ENCODE measurements around the gene ATP2B2.

ATP2B2 gene

DNA sequence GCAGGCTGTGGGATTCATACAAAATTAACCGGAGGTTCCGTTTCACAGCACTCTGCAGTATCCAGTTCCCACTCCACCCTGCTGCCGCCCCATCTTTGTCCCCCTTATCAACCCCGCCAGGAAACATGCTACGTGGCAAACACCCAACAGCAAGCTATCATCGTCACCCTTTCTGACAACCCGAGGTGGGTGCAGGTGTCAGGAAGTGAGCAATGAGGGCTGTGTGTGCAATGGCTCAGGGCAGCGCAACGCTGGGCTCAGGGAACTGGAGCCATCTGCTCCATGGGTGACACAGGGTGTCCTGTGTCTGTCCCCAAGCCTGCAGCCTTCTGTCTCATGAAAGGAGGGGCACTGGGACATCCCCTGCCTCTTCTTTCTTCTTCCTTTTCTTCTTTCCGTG, 60.9 kb downstream of the ATP2B2 start:
- Histone ChIP-seq H3K4me1 (peaks cover 62 to 100% (median 88%) of the 10 kb centered on the region in 10 experiments), H3K36me3 (peaks cover 0 to 25% (median 0%) of the 10 kb centered on the region in 11 experiments; a peak in 3 of 22 replicates), H3K27me3 (no peaks in the 10 kb centered on the region), H3K9ac (peak overlapping the region in 7 of 11 experiments; percentile 1 to 80 (median 65); a peak in 11 of 22 replicates), H3K9me3 (replicated peaks in 1 of 11) (no peaks in the 10 kb centered on the region), H3K27ac (peak overlapping the region in 8 of 11 experiments; percentile 19 to 99 (median 70); a peak in 14 of 22 replicates), H3K4me2 (peak overlapping the region; percentile 81 to 94 (median 90)), H3K4me3 (peak overlapping the region in 2 of 10 experiments; percentile 17 to 24; a peak in 1 of 20 replicates), H4K20me1 (peaks cover 0 to 16% (median 0%) of the 10 kb centered on the region in 11 experiments; a peak in 2 of 22 replicates)
- TF ChIP-seq Cebpa-rat (IDR thresholded peaks at IDR 0.05) = peak in 3 of 11 experiments; percentile 55 to 82 (median 70); a peak in 4 of 22 replicates

GRCh38 chr3:10444110-10444429, 61.3 kb downstream of the ATP2B2 start:
- Histone ChIP-seq H3K4me2 (peak overlapping the region; percentile 81 to 94 (median 90)), H3K27me3 (no peaks in the 10 kb centered on the region), H3K9me3 (replicated peaks in 1 of 11) (no peaks in the 10 kb centered on the region), H4K20me1 (peaks cover 0 to 16% (median 0%) of the 10 kb centered on the region in 11 experiments; a peak in 2 of 22 replicates), H3K4me3 (peak overlapping the region in 2 of 10 experiments; percentile 17 to 24; a peak in 2 of 20 replicates), H3K9ac (peak overlapping the region in 6 of 11 experiments; percentile 20 to 80 (median 68); a peak in 12 of 22 replicates), H3K4me1 (peaks cover 66 to 100% (median 92%) of the 10 kb centered on the region in 10 experiments), H3K36me3 (peaks cover 0 to 20% (median 0%) of the 10 kb centered on the region in 11 experiments; a peak in 3 of 22 replicates), H3K27ac (peak overlapping the region in 9 of 11 experiments; percentile 6 to 99 (median 61); a peak in 15 of 22 replicates)
- TF ChIP-seq Cebpa-rat (IDR thresholded peaks at IDR 0.05) = no peak

GRCh38 chr3:10443272-10444109, 61.9 kb downstream of the ATP2B2 start:
- peaks cover 72 to 100% (median 97%) of the 10 kb centered on the region in 10 experiments for H3K4me1 ChIP-seq
- H3K9ac ChIP-seq = peak overlapping the region in 6 of 11 experiments; percentile 20 to 80 (median 68); a peak in 11 of 22 replicates
- no peak for TF ChIP-seq Cebpa-rat (IDR thresholded peaks at IDR 0.05)

DNA sequence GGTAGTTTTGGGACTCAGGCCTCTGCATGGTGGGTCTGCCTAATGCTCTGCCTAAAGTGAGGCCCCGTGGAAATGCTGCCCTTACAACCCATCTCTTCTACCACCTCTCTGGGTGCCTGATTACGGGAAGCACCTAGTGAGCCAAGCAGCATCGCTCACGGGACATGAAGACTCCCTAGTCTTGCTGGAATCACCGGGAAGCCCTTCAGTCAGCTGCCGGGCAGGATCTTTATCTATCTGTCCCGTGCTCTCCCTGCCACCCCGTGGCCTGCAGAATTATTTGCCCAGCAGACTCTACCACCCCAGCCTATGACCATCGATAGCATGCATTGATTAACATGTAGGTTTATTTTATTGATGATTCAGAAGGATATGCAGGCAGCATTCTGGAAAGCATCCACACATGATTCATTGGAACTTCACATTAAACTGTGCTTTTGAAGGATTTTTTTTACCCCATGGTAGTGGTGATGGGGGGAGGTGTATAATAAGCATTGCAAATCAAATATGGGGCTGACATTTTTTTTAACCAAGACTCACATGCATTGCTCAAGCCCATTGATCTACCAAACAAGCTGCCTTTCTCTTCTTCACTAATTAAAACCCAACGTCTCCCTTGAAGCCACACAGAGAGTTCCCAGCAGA, 63.1 kb downstream of the ATP2B2 start:
- Histone ChIP-seq H3K27ac (peak overlapping the region in 4 of 11 experiments; percentile 89 to 99 (median 96); a peak in 7 of 22 replicates), H4K20me1 (peaks cover 0 to 14% (median 0%) of the 10 kb centered on the region in 11 experiments; a peak in 2 of 22 replicates), H3K27me3 (no peaks in the 10 kb centered on the region), H3K9me3 (replicated peaks in 1 of 11) (no peaks in the 10 kb centered on the region), H3K9ac (peak overlapping the region in 3 of 11 experiments; percentile 28 to 80 (median 48); a peak in 5 of 22 replicates), H3K4me2 (peak overlapping the region in 9 of 11 experiments; percentile 81 to 94 (median 90); a peak in 17 of 22 replicates), H3K4me3 (peak overlapping the region in 2 of 10 experiments; percentile 19 to 39; a peak in 3 of 20 replicates), H3K4me1 (peaks cover 81 to 100% (median 100%) of the 10 kb centered on the region in 10 experiments), H3K36me3 (peaks cover 0 to 11% (median 0%) of the 10 kb centered on the region in 11 experiments; a peak in 2 of 22 replicates)
- TF ChIP-seq Cebpa-rat (IDR thresholded peaks at IDR 0.05) = no peak

More at GRCh38 chr3:10443272-10444109, 61.9 kb downstream of the ATP2B2 start:
- Histone ChIP-seq H3K27me3 (no peaks in the 10 kb centered on the region), H3K27ac (peak overlapping the region in 9 of 11 experiments; percentile 6 to 99 (median 61); a peak in 15 of 22 replicates), H3K36me3 (peaks cover 0 to 14% (median 0%) of the 10 kb centered on the region in 11 experiments; a peak in 3 of 22 replicates), H3K4me3 (peak overlapping the region in 3 of 10 experiments; percentile 19 to 39 (median 21); a peak in 4 of 20 replicates), H3K4me2 (peak overlapping the region; percentile 81 to 94 (median 90)), H4K20me1 (peaks cover 0 to 16% (median 0%) of the 10 kb centered on the region in 11 experiments; a peak in 2 of 22 replicates), H3K9me3 (replicated peaks in 1 of 11) (no peaks in the 10 kb centered on the region)

- Histone ChIP-seq H3K9ac (peak overlapping the region in 4 of 11 experiments; percentile 81 to 88 (median 83); a peak in 7 of 22 replicates), H3K4me1 (peaks cover 81 to 100% (median 100%) of the 10 kb centered on the region in 10 experiments), H3K9me3 (replicated peaks in 1 of 11) (no peaks in the 10 kb centered on the region), H3K36me3 (peaks cover 0 to 12% (median 0%) of the 10 kb centered on the region in 11 experiments; a peak in 2 of 22 replicates), H4K20me1 (peaks cover 0 to 7% (median 0%) of the 10 kb centered on the region in 11 experiments; a peak in 2 of 22 replicates), H3K4me3 (0 out of 20 replicates have a peak overlapping the region, but pooled peaks of 1 of the 10 experiments have one; percentile 2), H3K27ac (peak overlapping the region in 9 of 11 experiments; percentile 5 to 99 (median 86); a peak in 14 of 22 replicates), H3K27me3 (no peaks in the 10 kb centered on the region), H3K4me2 (peak overlapping the region; percentile 47 to 94 (median 88))
- no peak for TF ChIP-seq Cebpa-rat (IDR thresholded peaks at IDR 0.05)
Observed at GRCh38 chr3:10440684-10441083, 64.7 kb downstream of the ATP2B2 start.

DNA sequence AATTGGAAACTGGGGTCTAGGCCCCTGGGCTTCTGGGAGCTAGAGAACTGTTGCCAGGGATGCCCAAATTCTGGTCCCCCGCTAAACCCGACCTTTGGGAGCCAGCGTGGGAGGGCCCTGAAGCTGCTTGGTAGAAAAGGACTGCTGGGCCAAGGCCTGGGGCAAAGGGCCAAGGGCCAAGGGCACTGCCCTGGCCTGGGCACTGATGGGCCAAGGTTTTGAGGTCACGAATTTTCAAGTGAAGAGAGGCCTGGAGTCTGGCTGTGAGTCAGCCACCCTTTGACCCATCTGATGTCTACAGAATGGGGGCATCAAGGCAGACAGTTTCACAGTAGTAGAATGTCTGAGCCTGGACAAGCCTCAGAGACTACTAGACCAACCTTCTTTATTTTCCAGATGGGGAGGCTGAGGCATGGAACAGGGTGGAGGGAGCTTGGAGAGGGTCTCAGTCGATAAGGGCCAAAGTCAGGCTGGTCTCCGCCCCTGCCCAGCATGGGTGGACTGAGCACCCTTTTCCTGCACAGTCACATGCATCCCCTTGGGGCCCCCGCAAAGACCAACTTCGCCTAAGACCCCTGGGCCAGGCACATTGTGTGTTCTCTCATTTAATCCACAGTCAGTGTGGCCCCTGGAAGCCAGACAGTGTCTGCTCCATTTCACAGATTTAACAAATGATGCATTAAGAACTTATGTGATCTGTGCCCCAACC, 66.3 kb downstream of the ATP2B2 start:
- Histone ChIP-seq H3K27me3 (no peaks in the 10 kb centered on the region), H4K20me1 (peaks cover 0 to 4% (median 0%) of the 10 kb centered on the region in 11 experiments; a peak in 1 of 22 replicates), H3K9me3 (replicated peaks in 1 of 11) (no peaks in the 10 kb centered on the region), H3K4me1 (peaks cover 78 to 100% (median 100%) of the 10 kb centered on the region in 10 experiments), H3K36me3 (peaks cover 0 to 14% (median 0%) of the 10 kb centered on the region in 11 experiments; a peak in 3 of 22 replicates), H3K9ac (peak overlapping the region in 10 of 11 experiments; percentile 49 to 88 (median 70); a peak in 18 of 22 replicates), H3K4me2 (peak overlapping the region; percentile 79 to 94 (median 88)), H3K27ac (peak overlapping the region in 10 of 11 experiments; percentile 64 to 99 (median 84); a peak in 20 of 22 replicates), H3K4me3 (peak overlapping the region in 1 of 10 experiments; percentile 9; a peak in 2 of 20 replicates)
- no peak for TF ChIP-seq Cebpa-rat (IDR thresholded peaks at IDR 0.05)

Data from BLaER1 treated with 17β-estradiol and CSF1 and Interleukin-3, amounts not matched to agents 10 nM and 100 nM (cell line).